ENCODE data around the gene DGLUCY.
"Not testable (repeated sequence)": the region's sequence is repeated elsewhere in the genome, so short reads cannot be mapped to it uniquely, and the experiment has no call there.

DGLUCY gene

DNA sequence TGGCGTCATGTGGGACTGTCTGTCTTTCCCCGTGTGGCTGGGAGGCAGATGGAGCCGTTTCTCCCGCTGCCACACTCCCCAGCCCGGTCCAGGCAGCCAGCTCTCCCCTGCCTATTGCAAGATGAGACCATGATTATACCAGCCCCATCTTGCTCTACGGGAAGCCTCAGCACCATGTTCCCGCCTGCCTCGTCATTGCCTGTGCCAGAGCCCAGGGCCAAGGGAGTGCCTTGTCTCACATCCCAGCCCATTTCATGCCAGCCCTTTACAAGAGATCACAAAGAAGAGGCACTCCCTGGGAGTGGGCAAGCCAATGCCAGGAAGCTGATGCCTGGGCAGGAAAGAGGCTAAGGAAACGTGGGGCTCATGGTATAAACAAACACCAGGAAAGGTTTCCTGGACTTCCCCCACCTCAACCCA, 106.7 kb downstream of the DGLUCY start:
- H3K9ac ChIP-seq (ENCODE audit: insufficient read length, low read depth), result no peak overlapping the region
- no peak overlapping the region for H3K4me3 ChIP-seq (ENCODE audit: insufficient read length, low read depth)
- no peaks in the 10 kb centered on the region for H3K9me3 ChIP-seq (ENCODE audit: insufficient read depth, low read length)
- peaks cover 29% of the 10 kb centered on the region for H3K36me3 ChIP-seq (ENCODE audit: insufficient read depth, insufficient read length, low read length)
- H3K27me3 ChIP-seq (ENCODE audit: insufficient read depth, insufficient read length), result no peaks in the 10 kb centered on the region
- H3K4me1 ChIP-seq (ENCODE audit: insufficient read depth, insufficient read length), result peaks cover 2% of the 10 kb centered on the region
- DNase-seq (ENCODE audit: low read depth, low spot score), result no peak
- no peak for TF ChIP-seq ZNF274 (IDR thresholded peaks at IDR 0.05; ENCODE audit: low read depth, low read length)
- TF ChIP-seq SUZ12 (IDR thresholded peaks at IDR 0.05; ENCODE audit: extremely low read depth, insufficient read depth, insufficient read length), result no peak
- TF ChIP-seq YY1 (IDR thresholded peaks at IDR 0.05; ENCODE audit: insufficient read depth, insufficient read length), result no peak

DNA sequence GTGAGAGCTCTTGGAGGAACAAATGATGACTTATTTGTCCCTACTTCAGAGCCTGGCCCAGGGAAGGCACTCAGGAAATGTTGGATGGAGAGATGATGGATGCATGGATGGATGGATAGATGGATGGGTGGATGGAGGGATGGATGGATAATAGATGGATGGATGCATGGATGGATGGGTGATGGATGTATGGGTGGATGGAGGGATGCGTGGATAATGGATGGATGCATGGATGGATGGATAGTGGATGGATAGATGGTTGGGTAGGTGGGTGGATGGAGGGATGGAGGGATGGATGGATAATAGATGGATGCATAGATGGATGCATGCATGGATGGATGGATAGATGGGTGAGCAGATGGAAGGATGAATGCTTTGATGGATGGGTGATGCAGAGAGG, 107.4 kb downstream of the DGLUCY start:
- Histone ChIP-seq H3K27me3 (ENCODE audit: insufficient read depth, insufficient read length) (no peaks in the 10 kb centered on the region), H3K4me3 (ENCODE audit: insufficient read length, low read depth) (no peak overlapping the region), H3K36me3 (ENCODE audit: insufficient read depth, insufficient read length, low read length) (peaks cover 25% of the 10 kb centered on the region), H3K9me3 (ENCODE audit: insufficient read depth, low read length) (no peaks in the 10 kb centered on the region), H3K4me1 (ENCODE audit: insufficient read depth, insufficient read length) (peaks cover 2% of the 10 kb centered on the region), H3K9ac (ENCODE audit: insufficient read length, low read depth) (no peak overlapping the region)
- DNase-seq (ENCODE audit: low read depth, low spot score), result no peak
- TF ChIP-seq SUZ12 (IDR thresholded peaks at IDR 0.05; ENCODE audit: extremely low read depth, insufficient read depth, insufficient read length) (no peak), ZNF274 (IDR thresholded peaks at IDR 0.05; ENCODE audit: low read depth, low read length) (no peak), YY1 (IDR thresholded peaks at IDR 0.05; ENCODE audit: insufficient read depth, insufficient read length) (no peak)

DNA sequence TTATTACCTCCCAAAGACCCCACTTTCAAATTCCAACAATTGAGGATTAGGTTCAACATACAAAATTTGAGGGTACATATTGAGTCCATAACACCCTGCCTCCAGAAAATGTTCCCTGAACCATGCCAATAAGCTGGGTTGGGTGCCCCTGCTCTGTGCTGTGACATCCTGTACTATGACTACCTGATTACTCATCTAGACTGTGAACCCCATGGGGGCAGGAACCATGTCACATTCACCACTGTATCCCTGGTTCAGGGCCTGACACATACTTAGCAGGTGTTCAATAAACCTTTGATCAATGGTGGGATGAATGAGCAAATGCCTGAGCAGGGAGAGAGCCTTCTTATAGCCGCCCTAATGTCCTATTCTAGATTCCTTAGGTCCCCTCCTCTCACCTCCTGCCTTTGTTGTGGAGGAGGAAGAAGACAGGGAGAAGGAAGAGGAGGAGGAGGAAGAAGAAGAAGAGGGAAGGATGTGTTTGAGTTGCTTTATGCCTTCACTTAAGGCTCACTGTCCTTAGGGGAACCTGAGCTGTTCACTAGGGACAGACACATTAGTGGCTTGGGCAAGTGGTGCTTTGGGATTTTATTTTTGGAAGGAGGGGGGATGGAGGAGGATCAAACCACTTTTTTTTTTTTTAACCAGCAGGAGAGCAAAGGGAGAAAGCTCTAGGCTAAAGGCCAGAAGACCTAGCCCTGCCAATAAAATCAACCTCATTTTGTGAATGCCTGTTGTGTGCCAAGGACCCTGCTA, 109.3 kb downstream of the DGLUCY start:
- Histone ChIP-seq H3K4me3 (ENCODE audit: insufficient read length, low read depth) (no peak overlapping the region), H3K4me1 (ENCODE audit: insufficient read depth, insufficient read length) (peaks cover 2% of the 10 kb centered on the region), H3K27me3 (ENCODE audit: insufficient read depth, insufficient read length) (no peaks in the 10 kb centered on the region), H3K36me3 (ENCODE audit: insufficient read depth, insufficient read length, low read length) (peaks cover 17% of the 10 kb centered on the region), H3K9me3 (ENCODE audit: insufficient read depth, low read length) (no peaks in the 10 kb centered on the region), H3K9ac (ENCODE audit: insufficient read length, low read depth) (no peak overlapping the region)
- TF ChIP-seq ZNF274 (IDR thresholded peaks at IDR 0.05; ENCODE audit: low read depth, low read length) (no peak), SUZ12 (IDR thresholded peaks at IDR 0.05; ENCODE audit: extremely low read depth, insufficient read depth, insufficient read length) (no peak), YY1 (IDR thresholded peaks at IDR 0.05; ENCODE audit: insufficient read depth, insufficient read length) (no peak)
- DNase-seq (ENCODE audit: low read depth, low spot score), result no peak

DNA sequence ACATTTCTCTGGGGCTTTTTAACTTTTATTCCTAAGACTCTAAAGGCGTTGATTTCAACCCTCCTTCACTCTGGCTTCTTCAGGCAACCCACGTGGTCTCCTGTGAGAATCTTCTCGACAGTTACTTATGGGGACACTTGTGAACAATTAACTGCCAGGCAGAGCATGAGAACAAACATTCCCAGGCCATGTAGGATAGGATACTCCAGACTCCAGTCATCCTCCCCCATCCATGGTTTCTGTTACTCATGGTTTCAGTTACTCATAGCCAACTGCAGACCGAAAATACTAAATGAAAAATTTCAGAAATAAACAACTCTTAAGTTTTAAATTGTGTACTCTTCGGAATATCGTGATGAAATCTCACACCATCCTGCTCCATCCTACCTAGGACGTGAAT, 111.2 kb downstream of the DGLUCY start:
- Histone ChIP-seq H3K9me3 (ENCODE audit: insufficient read depth, low read length) (no peaks in the 10 kb centered on the region), H3K4me1 (ENCODE audit: insufficient read depth, insufficient read length) (no peaks in the 10 kb centered on the region), H3K9ac (ENCODE audit: insufficient read length, low read depth) (no peak overlapping the region), H3K36me3 (ENCODE audit: insufficient read depth, insufficient read length, low read length) (peaks cover 17% of the 10 kb centered on the region), H3K4me3 (ENCODE audit: insufficient read length, low read depth) (no peak overlapping the region), H3K27me3 (ENCODE audit: insufficient read depth, insufficient read length) (no peaks in the 10 kb centered on the region)
- TF ChIP-seq SUZ12 (IDR thresholded peaks at IDR 0.05; ENCODE audit: extremely low read depth, insufficient read depth, insufficient read length), result no peak
- TF ChIP-seq ZNF274 (IDR thresholded peaks at IDR 0.05; ENCODE audit: low read depth, low read length), result no peak
- TF ChIP-seq YY1 (IDR thresholded peaks at IDR 0.05; ENCODE audit: insufficient read depth, insufficient read length), result no peak
- no peak for DNase-seq (ENCODE audit: low read depth, low spot score)

DNA sequence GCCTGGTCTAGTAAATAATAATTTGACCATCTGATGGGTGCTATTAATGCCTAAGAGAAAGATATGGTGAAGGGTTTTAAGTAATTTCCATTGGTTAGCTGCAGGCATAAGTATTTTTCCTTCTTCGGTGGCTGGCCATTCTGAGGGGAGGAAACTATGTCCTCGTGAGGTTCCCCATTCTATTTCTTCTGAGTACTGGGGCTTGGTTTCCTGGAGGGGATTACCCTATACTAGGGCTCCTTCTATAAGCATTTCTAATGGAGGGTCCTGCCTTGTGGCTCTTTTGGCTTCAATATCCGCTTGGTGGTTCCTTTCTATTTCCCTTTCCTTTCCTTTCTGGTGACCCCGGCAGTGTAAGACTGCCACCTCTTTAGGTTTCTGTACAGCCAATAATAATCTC, 112.5 kb downstream of the DGLUCY start:
- not testable (repeated sequence) for H3K4me3 ChIP-seq (ENCODE audit: insufficient read length, low read depth); H3K27me3 ChIP-seq (ENCODE audit: insufficient read depth, insufficient read length); H3K9ac ChIP-seq (ENCODE audit: insufficient read length, low read depth); DNase-seq (ENCODE audit: low read depth, low spot score); H3K4me1 ChIP-seq (ENCODE audit: insufficient read depth, insufficient read length); H3K36me3 ChIP-seq (ENCODE audit: insufficient read depth, insufficient read length, low read length)
- H3K9me3 ChIP-seq (ENCODE audit: insufficient read depth, low read length), result peaks cover 11% of the 10 kb centered on the region; the same call in 1 of the 2 replicates

DNA sequence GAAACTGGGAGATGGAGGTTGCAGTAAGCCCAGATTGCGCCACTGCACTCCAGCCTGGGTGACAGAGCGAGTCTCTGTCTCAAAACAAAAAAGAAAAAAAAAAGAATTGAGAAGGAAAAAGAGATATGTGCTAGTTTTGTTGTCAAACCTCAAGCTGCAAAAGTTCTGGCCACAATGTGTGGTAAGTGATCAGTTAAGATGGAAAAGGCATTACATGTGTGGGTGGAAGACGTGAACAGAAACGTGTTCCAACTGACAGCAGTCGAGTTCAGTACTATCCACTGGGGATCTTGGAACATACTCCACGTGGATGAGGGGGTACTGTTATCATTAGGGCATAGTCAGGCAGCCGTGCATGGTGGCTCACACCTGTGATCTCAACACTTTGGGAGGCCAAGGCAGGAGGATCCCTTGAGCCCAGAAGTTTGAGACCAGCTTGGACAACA, 113.3 kb downstream of the DGLUCY start:
- H3K9me3 ChIP-seq (ENCODE audit: insufficient read depth, low read length), result peaks cover 11% of the 10 kb centered on the region; the same call in 1 of the 2 replicates
- peaks cover 9% of the 10 kb centered on the region for H3K36me3 ChIP-seq (ENCODE audit: insufficient read depth, insufficient read length, low read length)
- no peak overlapping the region for H3K9ac ChIP-seq (ENCODE audit: insufficient read length, low read depth)
- no peak for DNase-seq (ENCODE audit: low read depth, low spot score)
- H3K4me1 ChIP-seq (ENCODE audit: insufficient read depth, insufficient read length), result no peaks in the 10 kb centered on the region
- TF ChIP-seq YY1 (IDR thresholded peaks at IDR 0.05; ENCODE audit: insufficient read depth, insufficient read length), result no peak
- no peak for TF ChIP-seq ZNF274 (IDR thresholded peaks at IDR 0.05; ENCODE audit: low read depth, low read length)
- no peak for TF ChIP-seq SUZ12 (IDR thresholded peaks at IDR 0.05; ENCODE audit: extremely low read depth, insufficient read depth, insufficient read length)
- H3K4me3 ChIP-seq (ENCODE audit: insufficient read length, low read depth), result no peak overlapping the region
- H3K27me3 ChIP-seq (ENCODE audit: insufficient read depth, insufficient read length), result no peaks in the 10 kb centered on the region

DNA sequence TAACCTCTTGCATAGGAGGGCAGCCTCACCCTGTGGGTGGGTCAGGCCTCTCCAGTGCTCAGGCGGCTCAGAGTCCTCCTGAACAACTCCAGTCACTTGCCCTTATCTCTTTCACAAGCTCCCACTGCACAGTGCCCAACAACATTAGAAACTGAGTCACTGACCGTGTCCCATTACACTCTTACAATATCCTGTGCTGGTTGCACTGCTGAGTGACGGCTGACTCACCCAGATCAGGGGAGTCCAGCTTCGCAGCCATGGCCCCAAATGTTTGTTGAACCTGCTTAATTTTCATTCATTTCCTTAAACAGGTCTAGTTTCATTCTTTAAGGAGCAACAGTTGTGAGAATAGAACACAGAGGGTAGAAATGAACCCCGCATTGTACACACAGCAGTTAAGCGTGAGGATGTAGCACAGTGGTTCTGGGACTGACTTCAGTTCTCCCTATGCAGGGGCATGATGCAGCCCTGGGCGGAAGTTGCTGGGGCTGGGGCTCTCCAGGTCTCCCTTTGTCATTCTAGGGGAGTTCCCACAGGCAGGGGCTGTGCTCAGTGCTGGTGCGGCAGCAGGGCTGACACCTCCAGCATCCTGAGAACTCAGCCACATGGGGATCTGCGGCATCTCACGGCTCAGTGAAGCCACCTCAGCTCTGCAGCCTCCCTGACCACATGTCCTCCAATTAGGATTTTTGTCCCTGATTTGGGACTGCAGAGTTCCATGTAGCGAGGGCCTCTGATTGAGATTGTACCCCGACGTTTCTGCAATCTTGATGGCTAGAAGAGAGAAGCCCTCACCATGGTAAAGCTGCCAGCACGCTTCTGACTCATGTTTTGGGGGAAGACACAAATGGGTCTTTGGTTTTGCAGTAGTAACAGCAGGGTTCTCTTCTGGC, 114.5 kb downstream of the DGLUCY start:
- Histone ChIP-seq H3K9ac (ENCODE audit: insufficient read length, low read depth) (no peak overlapping the region), H3K36me3 (ENCODE audit: insufficient read depth, insufficient read length, low read length) (peaks cover 9% of the 10 kb centered on the region), H3K27me3 (ENCODE audit: insufficient read depth, insufficient read length) (no peaks in the 10 kb centered on the region), H3K4me3 (ENCODE audit: insufficient read length, low read depth) (no peak overlapping the region), H3K4me1 (ENCODE audit: insufficient read depth, insufficient read length) (no peaks in the 10 kb centered on the region), H3K9me3 (ENCODE audit: insufficient read depth, low read length) (peaks cover 11% of the 10 kb centered on the region; the same call in 1 of the 2 replicates)
- no peak for DNase-seq (ENCODE audit: low read depth, low spot score)
- no peak for TF ChIP-seq SUZ12 (IDR thresholded peaks at IDR 0.05; ENCODE audit: extremely low read depth, insufficient read depth, insufficient read length)
- no peak for TF ChIP-seq YY1 (IDR thresholded peaks at IDR 0.05; ENCODE audit: insufficient read depth, insufficient read length)
- TF ChIP-seq ZNF274 (IDR thresholded peaks at IDR 0.05; ENCODE audit: low read depth, low read length), result no peak

All from NT2/D1 (cell line).